NT2/D1 (cell line): ENCODE data around the gene CLEC4D.

Experiments
- SUZ12 ChIP-seq: IDR thresholded peaks from 2 replicates; pipeline ENCODE4 v1.6.1; 2011; ENCODE audit not compliant: insufficient read length, insufficient read depth; ENCODE audit errors: extremely low read depth
- YY1 ChIP-seq: IDR thresholded peaks from 2 replicates; pipeline ENCODE4 v1.6.1; 2011; ENCODE audit not compliant: insufficient read length, insufficient read depth
- ZNF274 ChIP-seq: IDR thresholded peaks from 2 replicates; pipeline ENCODE4 v1.6.1; 2011; ENCODE audit warnings: mild to moderate bottlenecking, low read depth, low read length

DNA sequence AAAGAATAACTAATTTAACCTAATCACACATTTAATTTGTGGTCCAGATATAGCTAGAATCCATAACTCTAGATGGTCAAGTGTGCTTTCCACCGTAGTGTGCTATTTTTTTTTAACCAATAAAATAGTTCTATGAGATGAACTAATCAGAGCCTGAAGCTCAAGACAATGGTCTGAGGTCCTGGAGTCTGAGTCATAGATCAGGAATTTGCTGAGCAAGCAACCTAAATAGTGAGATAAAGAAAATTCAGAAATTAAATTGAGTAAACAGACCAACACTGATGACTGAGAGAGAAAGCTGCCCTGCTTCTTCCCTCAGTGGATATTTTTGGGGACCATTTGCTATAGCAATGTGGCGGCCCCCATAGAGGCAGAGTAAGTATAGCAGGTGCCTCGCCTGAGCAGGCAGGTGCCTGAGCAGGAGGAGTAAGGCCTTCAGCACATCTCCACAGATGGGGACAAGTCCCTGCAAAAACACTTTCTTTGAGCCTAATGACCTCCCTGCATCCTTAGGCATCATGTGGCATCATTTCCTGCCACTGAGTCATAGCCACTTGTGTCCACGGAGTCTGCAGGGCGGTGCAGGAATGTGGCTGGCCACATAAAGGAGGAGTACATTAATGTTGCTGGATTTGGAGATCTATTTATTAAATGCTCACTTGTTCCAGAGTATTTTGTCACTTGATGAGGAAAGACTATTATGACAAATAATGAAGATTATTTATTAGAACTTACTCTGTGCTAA, 41.3 kb downstream of the CLEC4D start:
- TF ChIP-seq ZNF274: no peak
- no peak for TF ChIP-seq YY1
- no peak for TF ChIP-seq SUZ12
